B cell (primary cell): ENCODE results near the gene MFSD8.

Experiments
- CTCF ChIP-seq: fragments of 200-600 bp; IDR thresholded peaks from one replicate; pipeline ENCODE4 v1.8.0; 2022; ENCODE audit warnings: antibody characterized with exemption, mild to moderate bottlenecking
- EZH2 ChIP-seq: IDR thresholded peaks from 2 replicates; pipeline ENCODE4 v1.6.1; 2012; ENCODE audit warnings: borderline replicate concordance, low read depth, mild to moderate bottlenecking, moderate library complexity, low read length; ENCODE audit not compliant: insufficient read depth, poor library complexity, severe bottlenecking

- TF ChIP-seq EZH2 (no peak), CTCF (no peak)
Measured at GRCh38 chr4:127965803-127966175, 816 bp upstream of the MFSD8 start.
